CD14-positive monocyte (primary cell): ENCODE results near the gene ARFGEF3. TPM values are rescaled to one million over a fixed set of nuclear protein-coding genes. Genes with fewer than 3 reads are reported as not detected.

ENCODE experiments used
- DNase-seq, 3 donors: peaks; one replicate each; pipeline ENCODE4 v3.0.0-alpha.2; 2011 to 2022
- H2AFZ ChIP-seq: 2 replicates; pipeline ENCODE4 v1.6.0; 2012; ENCODE audit warnings: mild to moderate bottlenecking, low read depth, low read length, inconsistent platforms; ENCODE audit not compliant: insufficient read depth, poor library complexity, severe bottlenecking
- H3K27ac ChIP-seq, 2 donors: 1 replicate in 1 of 2; 2 replicates in 1 of 2; pipeline ENCODE4 v1.5.1; 2012 to 2013; ENCODE audit warnings: low read length in 2 of 2, control low read depth in 1 of 2, inconsistent platforms in 1 of 2, low read depth in 1 of 2, mild to moderate bottlenecking in 1 of 2
- H3K27me3 ChIP-seq, 2 donors: one replicate each; pipeline versions ENCODE4 v1.6.0 to v1.6.1; 2011 to 2013; ENCODE audit warnings: low read length in 2 of 2; ENCODE audit not compliant: control insufficient read depth in 2 of 2, insufficient read depth in 2 of 2
- H3K36me3 ChIP-seq, 2 donors: replicated peaks in 1 of 2; 1 replicate in 1 of 2; 2 replicates in 1 of 2; pipeline versions ENCODE4 v1.5.1 to v1.6.1; 2012 to 2013; ENCODE audit warnings: low read length in 2 of 2, control low read depth in 1 of 2, inconsistent platforms in 1 of 2, mild to moderate bottlenecking in 1 of 2; ENCODE audit not compliant: insufficient read depth in 2 of 2, control insufficient read depth in 1 of 2
- H3K4me1 ChIP-seq, 2 donors: 1 replicate in 1 of 2; 2 replicates in 1 of 2; pipeline versions ENCODE4 v1.5.1 to v1.6.1; 2012 to 2013; ENCODE audit warnings: low read length in 2 of 2, control low read depth in 1 of 2, inconsistent platforms in 1 of 2, mild to moderate bottlenecking in 1 of 2, moderate library complexity in 1 of 2; ENCODE audit not compliant: insufficient read depth in 2 of 2, control insufficient read depth in 1 of 2
- H3K4me2 ChIP-seq: replicated peaks from 2 replicates; pipeline ENCODE3; 2012; ENCODE audit warnings: low read length, moderate library complexity, mild to moderate bottlenecking; ENCODE audit not compliant: poor library complexity, severe bottlenecking; ENCODE audit errors: extremely low read depth
- H3K4me3 ChIP-seq, 3 experiments: fragments of 200-600 bp in 1 of 3; sonication (generic) in 1 of 3; replicated peaks in 1 of 3; 1 replicate in 2 of 3; 2 replicates in 1 of 3; pipeline ENCODE4 v1.5.1; 2011 to 2013; ENCODE audit warnings: low read length in 3 of 3, mild to moderate bottlenecking in 3 of 3, control low read depth in 2 of 3, low read depth in 2 of 3, inconsistent platforms in 1 of 3, moderate library complexity in 1 of 3
- H3K79me2 ChIP-seq: 2 replicates; pipeline ENCODE4 v1.6.0; 2012; ENCODE audit warnings: mild to moderate bottlenecking, control low read depth, inconsistent platforms, low read length, moderate library complexity; ENCODE audit not compliant: insufficient read depth
- H3K9ac ChIP-seq: 2 replicates; pipeline ENCODE4 v1.6.0; 2017; ENCODE audit warnings: low read length, mild to moderate bottlenecking; ENCODE audit not compliant: insufficient read depth, poor library complexity, severe bottlenecking
- H3K9me3 ChIP-seq, 2 donors: replicated peaks in 1 of 2; 1 replicate in 1 of 2; 2 replicates in 1 of 2; pipeline versions ENCODE4 v1.5.1 to v1.6.1; 2012 to 2013; ENCODE audit warnings: low read length in 2 of 2, control low read depth in 1 of 2; ENCODE audit not compliant: control insufficient read depth in 1 of 2, insufficient read depth in 1 of 2
- H4K20me1 ChIP-seq: 2 replicates; pipeline ENCODE4 v1.6.0; 2012; ENCODE audit warnings: mild to moderate bottlenecking, low read length, control low read depth, moderate library complexity; ENCODE audit not compliant: insufficient read depth
- H3K27ac Mint-ChIP-seq, 7 donors: one replicate each; pipeline ENCODE4 v1.8.0; 2020; ENCODE audit warnings: mild to moderate bottlenecking in 7 of 7, mixed read lengths in 7 of 7, moderate library complexity in 6 of 7, inconsistent platforms in 2 of 7
- H3K27me3 Mint-ChIP-seq, 3 donors: one replicate each; pipeline ENCODE4 v1.8.0; 2021 to 2022; ENCODE audit warnings: low read depth in 3 of 3, mild to moderate bottlenecking in 3 of 3, mixed read lengths in 3 of 3, moderate library complexity in 3 of 3, inconsistent platforms in 1 of 3
- H3K36me3 Mint-ChIP-seq, 2 donors: one replicate each; pipeline ENCODE4 v1.8.0; 2020; ENCODE audit warnings: mixed read lengths in 2 of 2, inconsistent platforms in 1 of 2, mild to moderate bottlenecking in 1 of 2
- H3K4me1 Mint-ChIP-seq: one replicate; pipeline ENCODE4 v1.8.0; 2020; ENCODE audit warnings: mild to moderate bottlenecking, mixed read lengths
- H3K4me3 Mint-ChIP-seq, 2 donors: one replicate each; pipeline ENCODE4 v1.8.0; 2020; ENCODE audit warnings: mild to moderate bottlenecking in 2 of 2, mixed read lengths in 2 of 2, moderate library complexity in 1 of 2
- H3K9me3 Mint-ChIP-seq, 7 donors: one replicate each; pipeline ENCODE4 v1.8.0; 2020 to 2022; ENCODE audit warnings: mixed read lengths in 7 of 7, mild to moderate bottlenecking in 6 of 7, moderate library complexity in 6 of 7, inconsistent platforms in 2 of 7
- WGBS: methylation state at CpG from one replicate; pipeline ENCODE4 v1.1.5; 2013; ENCODE audit warnings: missing lambda C conversion rate; ENCODE audit not compliant: insufficient coverage; 5-methylcytosine and 5-hydroxymethylcytosine counted together
- intact Hi-C, 2 donors: fragments of 100-400 bp; cut with micrococcal nuclease; formaldehyde crosslinking; loops; one replicate each; pipeline versions ENCODE4 v1.15.0 to v1.15.1; 2023
- polyA plus RNA-seq, 3 donors: library from polyadenylated mRNA; depleted of rRNA in 1 of 3; unstranded in 2 of 3; stranded (reverse) in 1 of 3; fragments of 300-500 nt in 2 of 3; fragments of >200 nt in 1 of 3; fragmentation: Illumina TruSeq in 2 of 3; gene quantifications; 1 replicate in 2 of 3; 2 replicates in 1 of 3; pipeline ENCODE4 v1.2.3, GENCODE V29; 2012 to 2021
- TF ChIP-seq, protein P1 (sequence below): fragments of 200-600 bp; IDR thresholded peaks from one replicate; pipeline ENCODE4 v1.8.0; 2022; ENCODE audit warnings: antibody characterized with exemption, mild to moderate bottlenecking

Gene ARFGEF3
- polyA plus RNA-seq, 3 donors, result not detected

GRCh38 chr6:138146544-138146943 lies 15.2 kb upstream of the ARFGEF3 start:
- no peaks in the 10 kb centered on the region for H3K36me3 Mint-ChIP-seq
- H3K4me3 ChIP-seq, result no peak overlapping the region
- H3K4me1 ChIP-seq, result no peaks in the 10 kb centered on the region
- no peak overlapping the region for H2AFZ ChIP-seq
- no peak overlapping the region for H3K27ac Mint-ChIP-seq
- no peaks in the 10 kb centered on the region for H3K9me3 ChIP-seq
- peaks cover 4 to 22% (median 12%) of the 10 kb centered on the region in 3 donors for H3K27me3 Mint-ChIP-seq
- TF ChIP-seq, protein P1, sequence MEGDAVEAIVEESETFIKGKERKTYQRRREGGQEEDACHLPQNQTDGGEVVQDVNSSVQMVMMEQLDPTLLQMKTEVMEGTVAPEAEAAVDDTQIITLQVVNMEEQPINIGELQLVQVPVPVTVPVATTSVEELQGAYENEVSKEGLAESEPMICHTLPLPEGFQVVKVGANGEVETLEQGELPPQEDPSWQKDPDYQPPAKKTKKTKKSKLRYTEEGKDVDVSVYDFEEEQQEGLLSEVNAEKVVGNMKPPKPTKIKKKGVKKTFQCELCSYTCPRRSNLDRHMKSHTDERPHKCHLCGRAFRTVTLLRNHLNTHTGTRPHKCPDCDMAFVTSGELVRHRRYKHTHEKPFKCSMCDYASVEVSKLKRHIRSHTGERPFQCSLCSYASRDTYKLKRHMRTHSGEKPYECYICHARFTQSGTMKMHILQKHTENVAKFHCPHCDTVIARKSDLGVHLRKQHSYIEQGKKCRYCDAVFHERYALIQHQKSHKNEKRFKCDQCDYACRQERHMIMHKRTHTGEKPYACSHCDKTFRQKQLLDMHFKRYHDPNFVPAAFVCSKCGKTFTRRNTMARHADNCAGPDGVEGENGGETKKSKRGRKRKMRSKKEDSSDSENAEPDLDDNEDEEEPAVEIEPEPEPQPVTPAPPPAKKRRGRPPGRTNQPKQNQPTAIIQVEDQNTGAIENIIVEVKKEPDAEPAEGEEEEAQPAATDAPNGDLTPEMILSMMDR, result no peak
- H4K20me1 ChIP-seq, result no peaks in the 10 kb centered on the region
- peaks cover 0 to 3% (median 0%) of the 10 kb centered on the region in 7 donors for H3K9me3 Mint-ChIP-seq
- H3K27ac ChIP-seq, result no peak overlapping the region
- H3K36me3 ChIP-seq, result no peaks in the 10 kb centered on the region
- H3K9ac ChIP-seq, result no peak overlapping the region
- intact Hi-C loops, result no loop called here
- 100% methylated on average over 1 of the region's 5 CpGs for WGBS
- H3K79me2 ChIP-seq, result no peaks in the 10 kb centered on the region
- DNase-seq, result no peak
- H3K27me3 ChIP-seq, result peaks cover 7% of the 10 kb centered on the region in 2 donors
- H3K4me3 Mint-ChIP-seq, result no peak overlapping the region
- no peak overlapping the region for H3K4me2 ChIP-seq
- peaks cover 2% of the 10 kb centered on the region for H3K4me1 Mint-ChIP-seq

DNA sequence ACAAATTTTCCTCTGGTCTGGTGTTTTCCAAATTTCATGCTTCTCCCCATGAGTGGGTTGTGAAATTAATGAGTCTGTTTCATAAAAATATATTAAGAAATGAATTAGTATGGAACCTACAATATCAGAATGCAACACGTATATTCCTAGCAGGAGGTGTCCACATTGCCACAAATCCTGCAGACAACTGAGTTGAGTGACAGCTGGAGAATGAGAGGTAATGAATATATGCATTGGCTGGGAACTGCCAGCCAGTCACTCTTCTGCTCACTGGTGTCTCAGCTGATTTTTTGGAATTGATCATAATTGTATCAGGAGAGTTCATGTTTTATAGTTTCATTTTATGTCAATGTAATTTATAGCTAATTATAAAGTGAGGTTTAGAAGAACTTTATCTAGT lies 6.3 kb upstream of the ARFGEF3 start:
- H3K27me3 Mint-ChIP-seq, result peaks cover 26 to 49% (median 29%) of the 10 kb centered on the region in 3 donors
- H3K4me2 ChIP-seq, result no peak overlapping the region

More for the DNA sequence above, 6.3 kb upstream of the ARFGEF3 start:
- Histone ChIP-seq H3K4me3 (no peak overlapping the region), H3K9ac (no peak overlapping the region), H4K20me1 (no peaks in the 10 kb centered on the region), H3K27me3 (peaks cover 30 to 42% of the 10 kb centered on the region in 2 donors), H2AFZ (no peak overlapping the region), H3K79me2 (no peaks in the 10 kb centered on the region), H3K36me3 (no peaks in the 10 kb centered on the region), H3K4me1 (no peaks in the 10 kb centered on the region), H3K9me3 (peaks cover 0 to 17% of the 10 kb centered on the region in 2 donors), H3K27ac (no peak overlapping the region)
- no CpG with 5 or more reads among the region's 1 CpG for WGBS
- Mint-ChIP-seq H3K4me3 (no peak overlapping the region), H3K4me1 (no peaks in the 10 kb centered on the region), H3K27ac (no peak overlapping the region), H3K9me3 (peaks cover 6 to 18% (median 10%) of the 10 kb centered on the region in 7 donors), H3K36me3 (peaks cover under 1 to 2% of the 10 kb centered on the region in 2 donors)
- intact Hi-C loops, result no loop called here
- no peak for DNase-seq
- TF ChIP-seq, protein P1, result no peak
